HUES48 (cell line): ENCODE data around the gene IGSF3.

Experiments
- H3K27ac ChIP-seq: one replicate; pipeline ENCODE4 v1.7.0; 2013; ENCODE audit warnings: low read depth, low read length, inconsistent platforms
- H3K27me3 ChIP-seq: 2 replicates; pipeline ENCODE4 v1.6.1; 2013; ENCODE audit warnings: mild to moderate bottlenecking, low read length; ENCODE audit not compliant: control insufficient read depth, insufficient read depth
- H3K36me3 ChIP-seq: 2 replicates; pipeline ENCODE4 v1.6.1; 2013; ENCODE audit warnings: low read length; ENCODE audit not compliant: control insufficient read depth, insufficient read depth
- H3K4me1 ChIP-seq: 2 replicates; pipeline ENCODE4 v1.6.1; 2013; ENCODE audit warnings: mild to moderate bottlenecking, low read length; ENCODE audit not compliant: control insufficient read depth, insufficient read depth
- H3K4me3 ChIP-seq: 2 replicates; pipeline ENCODE4 v1.5.1; 2013; ENCODE audit warnings: mild to moderate bottlenecking, low read depth, low read length
- H3K9ac ChIP-seq: 2 replicates; pipeline ENCODE4 v1.6.1; 2013; ENCODE audit warnings: mild to moderate bottlenecking, low read depth, low read length, moderate library complexity
- H3K9me3 ChIP-seq: 2 replicates; pipeline ENCODE4 v1.6.1; 2013; ENCODE audit warnings: low read length; ENCODE audit not compliant: control insufficient read depth, insufficient read depth

Gene IGSF3

GRCh38 chr1:116532671-116533428, 134.7 kb downstream of the IGSF3 start:
- peaks cover 16% of the 10 kb centered on the region for H3K4me1 ChIP-seq
- no peak overlapping the region for H3K27ac ChIP-seq
- no peak overlapping the region for H3K4me3 ChIP-seq
- H3K9ac ChIP-seq: no peak overlapping the region
- no peaks in the 10 kb centered on the region for H3K36me3 ChIP-seq
- H3K27me3 ChIP-seq: peaks cover 32% of the 10 kb centered on the region
- no peaks in the 10 kb centered on the region for H3K9me3 ChIP-seq

- H3K27me3 ChIP-seq: peaks cover 26% of the 10 kb centered on the region
- no peaks in the 10 kb centered on the region for H3K36me3 ChIP-seq
- H3K4me1 ChIP-seq: peaks cover 16% of the 10 kb centered on the region
- H3K27ac ChIP-seq: no peak overlapping the region
- no peak overlapping the region for H3K4me3 ChIP-seq
- H3K9me3 ChIP-seq: no peaks in the 10 kb centered on the region
- H3K9ac ChIP-seq: no peak overlapping the region
These were observed 135.6 kb downstream of the IGSF3 start for GRCh38 chr1:116531917-116532316.

DNA sequence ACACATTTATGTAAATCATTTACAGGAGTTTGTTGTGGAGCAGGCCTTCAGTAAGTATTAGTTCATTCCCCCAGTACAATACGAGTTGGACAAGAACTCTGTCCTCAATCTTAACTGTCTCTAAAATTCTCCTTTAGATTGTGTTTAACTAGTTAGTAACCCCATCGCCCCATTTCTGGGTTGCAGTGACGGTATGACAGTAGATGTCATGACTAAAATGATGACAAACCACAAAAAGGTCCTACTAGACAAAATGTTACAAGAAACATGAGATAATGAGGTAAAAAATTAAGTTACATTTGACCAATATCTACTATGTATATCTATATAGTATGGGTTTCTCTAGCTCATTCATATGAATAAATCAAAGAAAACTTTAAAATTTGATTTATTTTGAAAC, 137.9 kb downstream of the IGSF3 start:
- no peak overlapping the region for H3K9ac ChIP-seq
- no peak overlapping the region for H3K27ac ChIP-seq
- peaks cover 19% of the 10 kb centered on the region for H3K27me3 ChIP-seq
- no peak overlapping the region for H3K4me3 ChIP-seq
- no peaks in the 10 kb centered on the region for H3K9me3 ChIP-seq
- peaks cover 7% of the 10 kb centered on the region for H3K4me1 ChIP-seq
- no peaks in the 10 kb centered on the region for H3K36me3 ChIP-seq

- Histone ChIP-seq H3K27me3 (peaks cover 15% of the 10 kb centered on the region), H3K36me3 (no peaks in the 10 kb centered on the region), H3K4me1 (peaks cover 6% of the 10 kb centered on the region; the same call in 1 of the 2 replicates), H3K9ac (no peak overlapping the region), H3K9me3 (no peaks in the 10 kb centered on the region), H3K27ac (no peak overlapping the region), H3K4me3 (no peak overlapping the region)
These were observed 138.3 kb downstream of the IGSF3 start for GRCh38 chr1:116529199-116529631.

DNA sequence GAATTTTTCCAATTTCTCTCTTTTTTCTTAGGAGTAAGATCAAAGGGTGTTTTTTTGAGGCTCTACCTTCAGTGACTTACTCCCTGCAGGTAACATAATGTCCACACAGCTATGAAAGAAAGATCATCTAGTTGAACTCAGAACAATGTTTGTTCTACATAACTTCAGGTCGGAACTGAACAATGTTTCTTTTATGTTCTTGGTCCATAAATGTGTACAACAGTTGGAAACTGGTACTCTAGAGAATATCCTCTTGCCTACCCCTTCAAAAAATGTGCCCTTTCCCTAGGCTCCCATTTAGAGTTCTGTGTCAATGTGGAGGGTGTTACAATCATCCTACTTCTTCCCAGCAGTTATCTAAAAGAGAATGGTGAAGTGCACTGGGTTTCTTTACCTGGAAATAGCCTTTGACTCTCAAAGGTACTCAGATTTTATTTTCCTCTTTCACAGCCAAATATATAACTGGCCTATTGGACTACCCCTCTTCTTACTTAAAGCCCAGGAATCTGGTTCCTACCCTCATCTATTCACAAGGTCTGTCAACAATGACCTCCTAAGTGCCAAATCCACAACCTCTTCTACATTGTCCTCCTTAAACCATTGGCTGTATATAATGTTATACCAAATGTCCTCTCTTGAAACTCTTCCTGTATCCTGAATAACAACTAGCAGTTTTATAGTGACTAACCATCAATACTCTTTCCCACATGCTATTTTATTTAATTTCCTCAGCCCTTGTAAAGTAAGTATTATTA, 139.0 kb downstream of the IGSF3 start:
- Histone ChIP-seq H3K36me3 (no peaks in the 10 kb centered on the region), H3K9me3 (no peaks in the 10 kb centered on the region), H3K4me1 (no peaks in the 10 kb centered on the region), H3K9ac (no peak overlapping the region), H3K27me3 (peaks cover 8% of the 10 kb centered on the region), H3K4me3 (no peak overlapping the region), H3K27ac (no peak overlapping the region)

- Histone ChIP-seq H3K4me1 (no peaks in the 10 kb centered on the region), H3K27me3 (no peaks in the 10 kb centered on the region), H3K9ac (no peak overlapping the region), H3K36me3 (no peaks in the 10 kb centered on the region), H3K4me3 (no peak overlapping the region), H3K9me3 (no peaks in the 10 kb centered on the region), H3K27ac (no peak overlapping the region)
These were observed 142.1 kb downstream of the IGSF3 start for GRCh38 chr1:116525440-116525839.
